Panc1 (cell line): ENCODE measurements around the gene MRPS34. TPM values are rescaled to one million over a fixed set of nuclear protein-coding genes. Genes with fewer than 3 reads are reported as not detected.

Experiments used
- ATAC-seq: fragments of 200-7000 bp; cut with Tn5 transposase; 2 replicates; pipeline ENCODE4 v1.9.1; 2020; ENCODE audit warnings: mild to moderate bottlenecking, moderate library complexity
- BruUV-seq: library from RNA; stranded (reverse); fragments of 400-500 nt; replicated peaks from 2 replicates; lab custom pipeline; 2021; lab: Mats Ljungman, UMichigan
- CTCF ChIA-PET: fragments of 300-600 bp; sonication (Branson Sonifier 250); formaldehyde crosslinking; loops from one replicate; lab custom pipeline; 2022; ENCODE audit warnings: antibody characterized with exemption; lab: Charles Lee
- POLR2A ChIA-PET: fragments of 300-600 bp; sonication (Branson Sonifier 250); formaldehyde crosslinking; loops from one replicate; lab custom pipeline; 2022; ENCODE audit warnings: antibody characterized with exemption; lab: Charles Lee
- DNase-seq: peaks from one replicate; pipeline ENCODE4 v3.0.0-alpha.2; 2010; ENCODE audit warnings: low read depth, low spot score
- H3K27ac ChIP-seq: 2 replicates; pipeline ENCODE4 v1.5.1; 2011; ENCODE audit warnings: mild to moderate bottlenecking, low read length, inconsistent platforms
- H3K27me3 ChIP-seq: fragments of 200-500 bp; sonication (Bioruptor generic); 2 replicates; pipeline ENCODE4 v1.6.0; 2014; ENCODE audit warnings: low read length, inconsistent platforms; ENCODE audit not compliant: control insufficient read depth, insufficient read depth
- H3K36me3 ChIP-seq: fragments of 200-500 bp; sonication (Bioruptor generic); 2 replicates; pipeline ENCODE4 v1.5.1; 2014; ENCODE audit warnings: inconsistent platforms, mild to moderate bottlenecking, low read length, moderate library complexity; ENCODE audit not compliant: control insufficient read depth, insufficient read depth
- H3K4me1 ChIP-seq: 2 replicates; pipeline ENCODE4 v1.5.1; 2011; ENCODE audit warnings: inconsistent platforms, mild to moderate bottlenecking, low read length, moderate library complexity; ENCODE audit not compliant: control insufficient read depth, insufficient read depth
- H3K4me3 ChIP-seq, 2 experiments: 2 replicates each; pipeline ENCODE4 v1.5.1; 2011 to 2012; ENCODE audit warnings: low read depth in 2 of 2, low read length in 2 of 2, mild to moderate bottlenecking in 2 of 2, inconsistent platforms in 1 of 2, moderate library complexity in 1 of 2
- H3K9me3 ChIP-seq: fragments of 200-500 bp; sonication (Bioruptor generic); 2 replicates; pipeline ENCODE4 v1.5.1; 2014; ENCODE audit warnings: low read depth, mild to moderate bottlenecking, inconsistent platforms, low read length, moderate library complexity; ENCODE audit not compliant: control insufficient read depth, insufficient read depth
- POLR2AphosphoS5 ChIP-seq: IDR thresholded peaks from 2 replicates; pipeline ENCODE4 v1.6.1; 2012; ENCODE audit warnings: mild to moderate bottlenecking, low read depth, low read length, moderate library complexity
- SIN3A ChIP-seq: IDR thresholded peaks from 2 replicates; pipeline ENCODE4 v1.6.1; 2012; ENCODE audit warnings: low read depth, mild to moderate bottlenecking, low read length, moderate library complexity, borderline replicate concordance; ENCODE audit not compliant: insufficient read depth
- TCF7L2 ChIP-seq: IDR thresholded peaks from 2 replicates; pipeline ENCODE4 v1.6.1; 2011; ENCODE audit warnings: mild to moderate bottlenecking, low read depth, low read length, inconsistent platforms
- in situ Hi-C: cut with HindIII; loops from 2 replicates; pipeline ENCODE4 v1.10.0; 2016; ENCODE audit warnings: low sequenced_read_pairs, low pct_unique_long_range_greater_than_20kb
- intact Hi-C: fragments of 100-400 bp; cut with micrococcal nuclease; formaldehyde crosslinking; loops from one replicate; pipeline ENCODE4 v1.10.0; 2022; ENCODE audit not compliant: unreplicated experiment
- total RNA-seq: library from RNA; stranded (reverse); gene quantifications from one replicate; pipeline ENCODE4 v1.2.1, GENCODE V29; 2021; ENCODE audit not compliant: unreplicated experiment
- TF ChIP-seq, protein P1 (sequence below), 2 experiments: IDR thresholded peaks; 2 replicates each; pipeline ENCODE4 v1.6.1; 2011 to 2012; ENCODE audit warnings: low read depth in 2 of 2, control low read depth in 1 of 2, low read length in 1 of 2, mild to moderate bottlenecking in 1 of 2, moderate library complexity in 1 of 2; ENCODE audit not compliant: insufficient read depth in 1 of 2
- TF ChIP-seq, protein P2 (sequence below): fragments of 450-650 bp; IDR thresholded peaks from 2 replicates; pipeline ENCODE4 v1.5.1; 2017; ENCODE audit warnings: mild to moderate bottlenecking

Gene MRPS34
- total RNA-seq, 1 experiment from 2014 or later = 187 TPM

DNA sequence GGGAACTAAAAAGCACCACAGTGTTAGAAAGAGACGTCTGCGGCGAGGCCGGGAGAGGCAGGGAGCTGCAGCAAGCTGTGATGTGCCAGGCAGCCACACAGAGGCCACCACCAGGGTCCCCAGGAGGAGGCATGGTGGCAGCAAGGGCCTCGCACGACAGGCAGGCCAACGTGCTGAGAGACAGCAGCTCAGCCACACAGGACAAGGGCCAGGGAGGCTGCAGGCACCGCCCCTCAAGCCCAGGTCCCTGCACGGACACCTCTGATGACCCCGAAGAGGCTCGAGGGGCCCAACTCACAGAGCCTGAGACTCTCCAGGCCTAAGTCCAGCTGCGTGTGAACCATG, 48.0 kb upstream of the MRPS34 start:
- CTCF ChIA-PET = no interaction called here
- DNase-seq = no peak
- no peak overlapping the region for H3K27ac ChIP-seq
- POLR2A ChIA-PET = no interaction called here
- H3K4me1 ChIP-seq = 0 out of 2 replicates have a peak, but pooled peaks cover 10% of the 10 kb centered on the region
- TF ChIP-seq, protein P1, sequence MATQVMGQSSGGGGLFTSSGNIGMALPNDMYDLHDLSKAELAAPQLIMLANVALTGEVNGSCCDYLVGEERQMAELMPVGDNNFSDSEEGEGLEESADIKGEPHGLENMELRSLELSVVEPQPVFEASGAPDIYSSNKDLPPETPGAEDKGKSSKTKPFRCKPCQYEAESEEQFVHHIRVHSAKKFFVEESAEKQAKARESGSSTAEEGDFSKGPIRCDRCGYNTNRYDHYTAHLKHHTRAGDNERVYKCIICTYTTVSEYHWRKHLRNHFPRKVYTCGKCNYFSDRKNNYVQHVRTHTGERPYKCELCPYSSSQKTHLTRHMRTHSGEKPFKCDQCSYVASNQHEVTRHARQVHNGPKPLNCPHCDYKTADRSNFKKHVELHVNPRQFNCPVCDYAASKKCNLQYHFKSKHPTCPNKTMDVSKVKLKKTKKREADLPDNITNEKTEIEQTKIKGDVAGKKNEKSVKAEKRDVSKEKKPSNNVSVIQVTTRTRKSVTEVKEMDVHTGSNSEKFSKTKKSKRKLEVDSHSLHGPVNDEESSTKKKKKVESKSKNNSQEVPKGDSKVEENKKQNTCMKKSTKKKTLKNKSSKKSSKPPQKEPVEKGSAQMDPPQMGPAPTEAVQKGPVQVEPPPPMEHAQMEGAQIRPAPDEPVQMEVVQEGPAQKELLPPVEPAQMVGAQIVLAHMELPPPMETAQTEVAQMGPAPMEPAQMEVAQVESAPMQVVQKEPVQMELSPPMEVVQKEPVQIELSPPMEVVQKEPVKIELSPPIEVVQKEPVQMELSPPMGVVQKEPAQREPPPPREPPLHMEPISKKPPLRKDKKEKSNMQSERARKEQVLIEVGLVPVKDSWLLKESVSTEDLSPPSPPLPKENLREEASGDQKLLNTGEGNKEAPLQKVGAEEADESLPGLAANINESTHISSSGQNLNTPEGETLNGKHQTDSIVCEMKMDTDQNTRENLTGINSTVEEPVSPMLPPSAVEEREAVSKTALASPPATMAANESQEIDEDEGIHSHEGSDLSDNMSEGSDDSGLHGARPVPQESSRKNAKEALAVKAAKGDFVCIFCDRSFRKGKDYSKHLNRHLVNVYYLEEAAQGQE (IDR thresholded peaks at IDR 0.05; ENCODE audit: insufficient read depth in 1 of 2, low read depth in 2 of 2, low read length in 1 of 2) = no peak
- TF ChIP-seq TCF7L2 (no peak), POLR2AphosphoS5 (no peak), SIN3A (no peak)
- TF ChIP-seq, protein P2, sequence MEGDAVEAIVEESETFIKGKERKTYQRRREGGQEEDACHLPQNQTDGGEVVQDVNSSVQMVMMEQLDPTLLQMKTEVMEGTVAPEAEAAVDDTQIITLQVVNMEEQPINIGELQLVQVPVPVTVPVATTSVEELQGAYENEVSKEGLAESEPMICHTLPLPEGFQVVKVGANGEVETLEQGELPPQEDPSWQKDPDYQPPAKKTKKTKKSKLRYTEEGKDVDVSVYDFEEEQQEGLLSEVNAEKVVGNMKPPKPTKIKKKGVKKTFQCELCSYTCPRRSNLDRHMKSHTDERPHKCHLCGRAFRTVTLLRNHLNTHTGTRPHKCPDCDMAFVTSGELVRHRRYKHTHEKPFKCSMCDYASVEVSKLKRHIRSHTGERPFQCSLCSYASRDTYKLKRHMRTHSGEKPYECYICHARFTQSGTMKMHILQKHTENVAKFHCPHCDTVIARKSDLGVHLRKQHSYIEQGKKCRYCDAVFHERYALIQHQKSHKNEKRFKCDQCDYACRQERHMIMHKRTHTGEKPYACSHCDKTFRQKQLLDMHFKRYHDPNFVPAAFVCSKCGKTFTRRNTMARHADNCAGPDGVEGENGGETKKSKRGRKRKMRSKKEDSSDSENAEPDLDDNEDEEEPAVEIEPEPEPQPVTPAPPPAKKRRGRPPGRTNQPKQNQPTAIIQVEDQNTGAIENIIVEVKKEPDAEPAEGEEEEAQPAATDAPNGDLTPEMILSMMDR = no peak
- H3K4me3 ChIP-seq = no peak overlapping the region
- no peaks in the 10 kb centered on the region for H3K9me3 ChIP-seq
- no peak for ATAC-seq
- intact Hi-C loops (no loop called here), in situ Hi-C loops (no loop called here)
- no TSS peak for BruUV-seq
- no peaks in the 10 kb centered on the region for H3K36me3 ChIP-seq
- no peaks in the 10 kb centered on the region for H3K27me3 ChIP-seq

DNA sequence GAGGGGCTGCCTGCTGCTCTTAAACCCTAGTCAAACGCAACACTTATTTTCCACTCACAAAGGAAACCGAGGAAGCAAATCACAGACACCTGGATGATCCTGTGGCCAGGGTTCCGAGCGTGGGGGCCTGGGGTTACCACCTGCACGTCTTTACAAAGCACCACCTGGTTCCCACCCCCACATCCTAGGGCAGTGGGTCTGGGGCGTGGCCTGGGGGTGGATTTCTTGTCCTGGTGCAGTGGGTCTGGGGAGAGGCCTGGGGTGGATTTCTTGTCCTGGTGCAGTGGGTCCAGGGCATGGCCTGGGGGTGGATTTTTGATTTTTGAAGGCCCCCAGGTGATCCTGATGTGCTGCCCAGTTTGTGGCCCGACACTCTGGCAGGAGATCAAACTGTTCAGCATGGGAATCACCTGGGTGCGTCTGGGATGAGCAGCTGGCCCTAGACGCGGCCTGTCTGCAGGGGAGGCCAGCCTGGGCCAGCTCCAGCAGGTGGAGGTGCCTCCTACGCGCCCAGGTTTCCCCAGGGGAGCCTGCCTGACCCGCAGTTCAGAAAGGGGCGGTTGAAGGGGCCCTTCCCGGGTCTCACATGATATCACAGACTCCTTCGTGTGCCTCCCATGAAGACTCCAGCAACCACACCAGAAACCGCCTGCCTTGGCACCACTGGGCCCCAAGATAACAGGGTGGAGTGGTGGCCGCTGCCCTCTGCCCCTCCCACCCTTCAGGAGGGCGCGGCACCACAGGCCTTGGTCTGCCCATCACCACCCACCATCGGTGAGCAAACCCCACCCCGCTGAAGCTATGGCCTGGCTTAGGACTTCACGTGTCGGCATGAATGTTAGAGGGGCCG, 47.4 kb upstream of the MRPS34 start:
- in situ Hi-C loops = no loop called here
- POLR2A ChIA-PET = no interaction called here

More for the DNA sequence above, 47.4 kb upstream of the MRPS34 start:
- DNase-seq (no peak), ATAC-seq (no peak)
- no peak for TF ChIP-seq SIN3A
- TF ChIP-seq, protein P2 = no peak
- TF ChIP-seq TCF7L2 = no peak
- no peak for TF ChIP-seq POLR2AphosphoS5
- Histone ChIP-seq H3K4me1 (0 out of 2 replicates have a peak, but pooled peaks cover 7% of the 10 kb centered on the region), H3K27ac (no peak overlapping the region), H3K36me3 (no peaks in the 10 kb centered on the region), H3K9me3 (no peaks in the 10 kb centered on the region), H3K4me3 (no peak overlapping the region), H3K27me3 (no peaks in the 10 kb centered on the region)
- intact Hi-C loops = no loop called here
- CTCF ChIA-PET = no interaction called here
- BruUV-seq = no TSS peak
